H9 (cell line): ENCODE results near the gene KCNIP3. TPM values are rescaled to one million over a fixed set of nuclear protein-coding genes. Genes with fewer than 3 reads are reported as not detected.
A peak's percentile ranks its signal among the peaks of the same experiment; 100 is the strongest.

Source experiments
- DNase-seq: peaks from one replicate; pipeline ENCODE4 v3.0.0-alpha.2; 2017
- H2AFZ ChIP-seq: one replicate; pipeline ENCODE4 v1.6.1; 2013; ENCODE audit warnings: mild to moderate bottlenecking, low read length, control low read depth, moderate library complexity
- H2AK5ac ChIP-seq: 2 replicates; pipeline ENCODE4 v1.6.1; 2013; ENCODE audit warnings: low read length, control low read depth, mixed read lengths; ENCODE audit not compliant: insufficient read length
- H2BK120ac ChIP-seq: one replicate; pipeline ENCODE4 v1.6.1; 2013; ENCODE audit warnings: low read depth, mild to moderate bottlenecking, low read length, control low read depth, inconsistent platforms; ENCODE audit not compliant: poor library complexity, severe bottlenecking
- H2BK12ac ChIP-seq: 2 replicates; pipeline ENCODE4 v1.6.1; 2013; ENCODE audit warnings: low read length, control low read depth, mixed read lengths, low read depth; ENCODE audit not compliant: insufficient read length
- H2BK15ac ChIP-seq: 2 replicates; pipeline ENCODE4 v1.6.1; 2013; ENCODE audit warnings: low read depth, low read length, control low read depth
- H2BK20ac ChIP-seq: one replicate; pipeline ENCODE4 v1.6.1; 2013; ENCODE audit warnings: low read depth, mild to moderate bottlenecking, low read length, control low read depth, inconsistent platforms; ENCODE audit not compliant: poor library complexity, severe bottlenecking
- H2BK5ac ChIP-seq: 2 replicates; pipeline ENCODE4 v1.6.1; 2013; ENCODE audit warnings: low read length, control low read depth, mixed read lengths; ENCODE audit not compliant: insufficient read length
- H3K14ac ChIP-seq: 2 replicates; pipeline ENCODE4 v1.6.1; 2013; ENCODE audit warnings: low read length, control low read depth; ENCODE audit not compliant: insufficient read depth
- H3K18ac ChIP-seq: 2 replicates; pipeline ENCODE4 v1.6.1; 2013; ENCODE audit warnings: low read depth, mild to moderate bottlenecking, mixed read lengths, low read length, control low read depth; ENCODE audit not compliant: insufficient read length
- H3K23ac ChIP-seq: 2 replicates; pipeline ENCODE4 v1.6.1; 2013; ENCODE audit warnings: low read length, control low read depth, mixed read lengths, low read depth; ENCODE audit not compliant: insufficient read length
- H3K23me2 ChIP-seq: 2 replicates; pipeline ENCODE4 v1.6.1; 2013; ENCODE audit warnings: low read depth, mild to moderate bottlenecking, mixed read lengths, low read length, control low read depth; ENCODE audit not compliant: insufficient read length, poor library complexity, severe bottlenecking
- H3K27ac ChIP-seq: 2 replicates; pipeline ENCODE4 v1.5.1; 2013; ENCODE audit warnings: low read length, control low read depth, mixed read lengths, low read depth; ENCODE audit not compliant: insufficient read length
- H3K27me3 ChIP-seq: 2 replicates; pipeline ENCODE4 v1.6.1; 2013; ENCODE audit warnings: low read length, control low read depth, inconsistent platforms; ENCODE audit not compliant: insufficient read depth
- H3K4ac ChIP-seq: 2 replicates; pipeline ENCODE4 v1.6.1; 2013; ENCODE audit warnings: low read depth, mild to moderate bottlenecking, control low read depth, inconsistent platforms, low read length, moderate library complexity
- H3K4me1 ChIP-seq: 2 replicates; pipeline ENCODE4 v1.6.1; 2013; ENCODE audit warnings: low read length, control low read depth, inconsistent platforms; ENCODE audit not compliant: insufficient read depth
- H3K4me2 ChIP-seq: 2 replicates; pipeline ENCODE4 v1.6.1; 2013; ENCODE audit warnings: low read length, control low read depth, mixed read lengths; ENCODE audit not compliant: insufficient read length, insufficient read depth
- H3K56ac ChIP-seq: 2 replicates; pipeline ENCODE4 v1.6.1; 2013; ENCODE audit warnings: low read depth, mild to moderate bottlenecking, mixed read lengths, low read length, control low read depth; ENCODE audit not compliant: insufficient read length
- H3K79me1 ChIP-seq: 2 replicates; pipeline ENCODE4 v1.6.1; 2013; ENCODE audit warnings: low read depth, mild to moderate bottlenecking, moderate library complexity, low read length, control low read depth, inconsistent platforms; ENCODE audit not compliant: insufficient read depth, poor library complexity, severe bottlenecking
- H3K79me2 ChIP-seq: 2 replicates; pipeline ENCODE4 v1.6.1; 2013; ENCODE audit warnings: low read length, control low read depth, inconsistent platforms; ENCODE audit not compliant: insufficient read depth
- H3K9ac ChIP-seq: 2 replicates; pipeline ENCODE4 v1.6.1; 2013; ENCODE audit warnings: low read length, control low read depth, mixed read lengths; ENCODE audit not compliant: insufficient read length; ENCODE audit errors: extremely low read depth
- H3K9me3 ChIP-seq: one replicate; pipeline ENCODE4 v1.6.1; 2013; ENCODE audit warnings: low read depth, low read length, inconsistent platforms; ENCODE audit not compliant: control insufficient read depth
- H3T11ph ChIP-seq: one replicate; pipeline ENCODE4 v1.6.1; 2013; ENCODE audit warnings: mild to moderate bottlenecking, low read length, control low read depth, inconsistent platforms
- H4K20me1 ChIP-seq: one replicate; pipeline ENCODE4 v1.6.1; 2013; ENCODE audit not compliant: control insufficient read depth, insufficient read length, insufficient read depth
- H4K5ac ChIP-seq: 2 replicates; pipeline ENCODE4 v1.6.1; 2013; ENCODE audit warnings: low read depth, mild to moderate bottlenecking, mixed read lengths, low read length, control low read depth; ENCODE audit not compliant: insufficient read length
- H4K8ac ChIP-seq: replicated peaks from 2 replicates; pipeline ENCODE4 v1.6.1; 2013; ENCODE audit warnings: low read length, control low read depth, mixed read lengths, low read depth; ENCODE audit not compliant: insufficient read length
- H4K91ac ChIP-seq: 2 replicates; pipeline ENCODE4 v1.6.1; 2013; ENCODE audit warnings: low read depth, mild to moderate bottlenecking, moderate library complexity, mixed read lengths, low read length, control low read depth; ENCODE audit not compliant: insufficient read length
- H3K27ac Mint-ChIP-seq, 3 experiments: 2 replicates in 2 of 3; 3 replicates in 1 of 3; pipeline ENCODE4 v1.8.0; 2020 to 2021; ENCODE audit warnings: mixed read lengths in 3 of 3, mild to moderate bottlenecking in 1 of 3, moderate library complexity in 1 of 3
- H3K27me3 Mint-ChIP-seq: 2 replicates; pipeline ENCODE4 v1.8.0; 2021; ENCODE audit warnings: low read depth, mild to moderate bottlenecking, moderate library complexity, mixed read lengths
- H3K36me3 Mint-ChIP-seq, 3 experiments: 2 replicates in 2 of 3; 3 replicates in 1 of 3; pipeline ENCODE4 v1.8.0; 2020 to 2021; ENCODE audit warnings: low read depth in 3 of 3, mixed read lengths in 3 of 3; ENCODE audit not compliant: insufficient read depth in 1 of 3
- H3K4me1 Mint-ChIP-seq, 2 experiments: 2 replicates each; pipeline ENCODE4 v1.8.0; 2020; ENCODE audit warnings: mixed read lengths in 2 of 2
- H3K4me3 Mint-ChIP-seq, 2 experiments: 2 replicates in 1 of 2; 3 replicates in 1 of 2; pipeline ENCODE4 v1.8.0; 2020 to 2021; ENCODE audit warnings: mild to moderate bottlenecking in 2 of 2, mixed read lengths in 2 of 2, moderate library complexity in 1 of 2
- H3K9me3 Mint-ChIP-seq, 2 experiments: 2 replicates in 1 of 2; 3 replicates in 1 of 2; pipeline ENCODE4 v1.8.0; 2020; ENCODE audit warnings: mild to moderate bottlenecking in 2 of 2, mixed read lengths in 2 of 2, moderate library complexity in 1 of 2
- WGBS: extraction: QIAGEN DNeasy Blood & Tissue Kit; methylation state at CpG from one replicate; pipeline ENCODE4 v1.1.7; 2013; ENCODE audit warnings: missing lambda C conversion rate, low lambda C conversion rate, mixed read lengths; ENCODE audit not compliant: insufficient read length; ENCODE audit errors: extremely low coverage; 5-methylcytosine and 5-hydroxymethylcytosine counted together
- total RNA-seq: library from RNA; stranded (reverse); gene quantifications from 2 replicates; pipeline ENCODE4 v1.2.1, GENCODE V29; 2021
- TF ChIP-seq, protein P1 (sequence below): fragments of 200-600 bp; sonication (generic); conservative IDR thresholded peaks from 3 replicates; pipeline ENCODE4 v1.8.0; 2021; ENCODE audit warnings: antibody characterized with exemption, mild to moderate bottlenecking

The KCNIP3 gene
- total RNA-seq, 1 experiment from 2014 or later = 1.5 TPM

DNA sequence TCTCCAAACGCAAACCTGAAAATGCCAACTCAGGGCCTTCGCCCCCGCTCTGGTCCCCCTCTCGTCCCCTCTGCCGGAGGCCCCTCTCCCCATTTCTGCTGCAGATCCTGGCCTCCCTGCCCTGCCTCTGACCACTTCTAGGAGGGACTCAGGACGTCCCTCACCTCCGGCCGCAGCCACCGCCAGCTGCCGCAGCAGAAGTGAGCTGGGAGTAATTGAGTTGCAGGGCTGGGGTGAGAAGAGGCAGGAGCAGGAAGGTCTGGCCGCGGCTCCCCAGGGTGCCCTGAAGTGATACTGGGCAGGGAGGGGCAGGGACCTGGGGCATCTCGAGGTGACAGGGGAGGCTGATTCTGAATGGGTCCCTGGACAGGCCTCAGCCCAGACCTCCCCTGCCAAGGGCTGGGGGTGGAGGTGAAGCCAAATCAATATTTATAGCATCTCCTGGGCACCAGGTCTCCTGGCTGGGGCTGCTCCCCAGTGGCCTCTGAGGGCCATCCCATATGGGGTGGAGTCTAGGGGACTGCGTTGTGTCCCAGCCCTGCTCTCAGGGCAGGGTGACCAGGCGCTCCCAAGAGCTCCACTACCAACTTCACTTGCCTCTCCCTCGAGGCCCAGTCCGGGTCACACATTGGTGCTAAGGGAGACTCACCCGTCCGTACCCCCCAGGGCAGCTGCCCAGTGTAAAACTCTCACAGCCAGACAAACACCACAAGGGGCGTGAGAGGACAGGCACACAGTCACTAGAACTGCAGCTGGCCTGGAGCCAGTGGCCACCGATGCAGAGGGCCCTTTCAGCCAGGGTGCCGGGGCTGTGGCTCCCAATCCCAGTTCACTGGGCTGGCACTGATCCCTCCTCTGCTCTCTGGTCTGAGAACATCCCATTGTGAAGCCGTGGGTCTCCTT is 33.0 kb downstream of the KCNIP3 start:
- H3T11ph ChIP-seq = no peak overlapping the region
- no CpG with 5 or more reads among the region's 23 CpGs for WGBS
- H2BK15ac ChIP-seq = no peak overlapping the region
- H2AK5ac ChIP-seq = no peak overlapping the region
- H3K18ac ChIP-seq = no peak overlapping the region
- TF ChIP-seq, protein P1, sequence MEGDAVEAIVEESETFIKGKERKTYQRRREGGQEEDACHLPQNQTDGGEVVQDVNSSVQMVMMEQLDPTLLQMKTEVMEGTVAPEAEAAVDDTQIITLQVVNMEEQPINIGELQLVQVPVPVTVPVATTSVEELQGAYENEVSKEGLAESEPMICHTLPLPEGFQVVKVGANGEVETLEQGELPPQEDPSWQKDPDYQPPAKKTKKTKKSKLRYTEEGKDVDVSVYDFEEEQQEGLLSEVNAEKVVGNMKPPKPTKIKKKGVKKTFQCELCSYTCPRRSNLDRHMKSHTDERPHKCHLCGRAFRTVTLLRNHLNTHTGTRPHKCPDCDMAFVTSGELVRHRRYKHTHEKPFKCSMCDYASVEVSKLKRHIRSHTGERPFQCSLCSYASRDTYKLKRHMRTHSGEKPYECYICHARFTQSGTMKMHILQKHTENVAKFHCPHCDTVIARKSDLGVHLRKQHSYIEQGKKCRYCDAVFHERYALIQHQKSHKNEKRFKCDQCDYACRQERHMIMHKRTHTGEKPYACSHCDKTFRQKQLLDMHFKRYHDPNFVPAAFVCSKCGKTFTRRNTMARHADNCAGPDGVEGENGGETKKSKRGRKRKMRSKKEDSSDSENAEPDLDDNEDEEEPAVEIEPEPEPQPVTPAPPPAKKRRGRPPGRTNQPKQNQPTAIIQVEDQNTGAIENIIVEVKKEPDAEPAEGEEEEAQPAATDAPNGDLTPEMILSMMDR = no peak
- Mint-ChIP-seq H3K4me3 (no peak overlapping the region), H3K36me3 (no peaks in the 10 kb centered on the region), H3K27me3 (peaks cover 5% of the 10 kb centered on the region), H3K9me3 (peaks cover 0 to 3% of the 10 kb centered on the region in 2 experiments; a peak in 2 of 5 replicates), H3K4me1 (peaks cover 2 to 7% of the 10 kb centered on the region in 2 experiments; a peak in 3 of 4 replicates), H3K27ac (no peak overlapping the region)
- H3K79me2 ChIP-seq = no peaks in the 10 kb centered on the region
- H2BK120ac ChIP-seq = no peak overlapping the region
- H3K56ac ChIP-seq = no peak overlapping the region
- H3K14ac ChIP-seq = peak overlapping the region; percentile 28; the same call in 1 of the 2 replicates
- H3K23ac ChIP-seq = no peak overlapping the region
- no peak overlapping the region for H3K9ac ChIP-seq
- no peak overlapping the region for H2AFZ ChIP-seq
- H3K27ac ChIP-seq = no peak overlapping the region
- no peak for DNase-seq
- H3K4me2 ChIP-seq = no peak overlapping the region
- no peaks in the 10 kb centered on the region for H3K23me2 ChIP-seq
- H3K9me3 ChIP-seq = no peaks in the 10 kb centered on the region
- H3K79me1 ChIP-seq = no peaks in the 10 kb centered on the region
- no peak overlapping the region for H4K5ac ChIP-seq
- H4K8ac ChIP-seq = no peak overlapping the region
- H2BK12ac ChIP-seq = no peak overlapping the region
- no peak overlapping the region for H4K91ac ChIP-seq
- H3K4ac ChIP-seq = no peak overlapping the region
- H3K4me1 ChIP-seq = no peaks in the 10 kb centered on the region
- H2BK20ac ChIP-seq = no peak overlapping the region
- H4K20me1 ChIP-seq = no peaks in the 10 kb centered on the region
- no peaks in the 10 kb centered on the region for H3K27me3 ChIP-seq
- H2BK5ac ChIP-seq = no peak overlapping the region
